GM18868 (cell line): ENCODE data around the gene METRNL.
"Not testable (repeated sequence)": the region's sequence is repeated elsewhere in the genome, so short reads cannot be mapped to it uniquely, and the experiment has no call there.

Experiments used
- ATAC-seq: cut with Tn5 transposase; IDR thresholded peaks from one replicate; pipeline ENCODE4 v1.9.1; 2021; ENCODE audit warnings: mild to moderate bottlenecking, moderate library complexity; ENCODE audit not compliant: unreplicated experiment

The METRNL gene

GRCh38 chr17:83134456-83134855 lies 55.0 kb downstream of the METRNL start:
- not testable (repeated sequence) for ATAC-seq

- no peak for ATAC-seq
These were observed 56.3 kb downstream of the METRNL start for GRCh38 chr17:83135692-83136091.

GRCh38 chr17:83136156-83136555 lies 56.7 kb downstream of the METRNL start:
- no peak for ATAC-seq

GRCh38 chr17:83136931-83137330 lies 57.5 kb downstream of the METRNL start:
- ATAC-seq, result no peak

GRCh38 chr17:83137523-83137922 lies 58.1 kb downstream of the METRNL start:
- ATAC-seq, result no peak

- ATAC-seq, result no peak
These were observed 59.4 kb downstream of the METRNL start for GRCh38 chr17:83138820-83139219.

- not testable (repeated sequence) for ATAC-seq
These were observed 60.3 kb downstream of the METRNL start for GRCh38 chr17:83139541-83140248.

- not testable (repeated sequence) for ATAC-seq
These were observed 60.8 kb downstream of the METRNL start for GRCh38 chr17:83140249-83140566.

- ATAC-seq, result no peak
These were observed 63.2 kb downstream of the METRNL start for GRCh38 chr17:83142619-83143018.

- no peak for ATAC-seq
These were observed 64.4 kb downstream of the METRNL start for GRCh38 chr17:83143817-83144231.
